ENCODE results near the gene CELA2A. TPM values are rescaled to one million over a fixed set of nuclear protein-coding genes. Genes with fewer than 3 reads are reported as not detected.
"Not testable (repeated sequence)": the region's sequence is repeated elsewhere in the genome, so short reads cannot be mapped to it uniquely, and the experiment has no call there.

CELA2A gene
- total RNA-seq, 2 donors from 2014 or later: 3.6 TPM; not detected in 1

DNA sequence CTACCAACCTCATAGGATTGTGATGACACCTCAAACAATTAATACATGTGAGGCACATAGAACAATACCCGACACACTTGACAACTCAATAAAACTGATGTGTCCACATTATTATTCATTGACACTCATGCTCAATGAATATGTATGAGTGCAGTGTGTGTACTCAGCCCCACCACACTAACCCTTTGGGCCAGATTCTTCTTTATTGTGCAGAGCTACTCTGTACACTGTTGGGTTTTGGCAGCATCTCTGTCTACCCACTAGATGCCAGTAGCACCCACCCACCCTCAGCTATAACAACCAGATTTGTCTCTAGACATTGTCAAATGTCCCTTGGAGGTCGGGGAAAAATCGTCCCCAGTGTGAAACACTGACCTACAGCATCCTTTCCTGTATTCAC, 57.4 kb downstream of the CELA2A start:
- Histone ChIP-seq H3K4me3 (no peak overlapping the region), H3K27ac (no peak overlapping the region), H3K36me3 (no peaks in the 10 kb centered on the region), H3K27me3 (no peaks in the 10 kb centered on the region), H3K4me1 (no peaks in the 10 kb centered on the region), H3K9me3 (no peaks in the 10 kb centered on the region), H3K9ac (ENCODE audit: low read depth in 2 of 2, low read length in 2 of 2) (no peak overlapping the region)
- intact Hi-C loops (cut with DNase I): no loop called here
- TF ChIP-seq CTCF (IDR thresholded peaks at IDR 0.05): no peak
- no peak for DNase-seq

DNA sequence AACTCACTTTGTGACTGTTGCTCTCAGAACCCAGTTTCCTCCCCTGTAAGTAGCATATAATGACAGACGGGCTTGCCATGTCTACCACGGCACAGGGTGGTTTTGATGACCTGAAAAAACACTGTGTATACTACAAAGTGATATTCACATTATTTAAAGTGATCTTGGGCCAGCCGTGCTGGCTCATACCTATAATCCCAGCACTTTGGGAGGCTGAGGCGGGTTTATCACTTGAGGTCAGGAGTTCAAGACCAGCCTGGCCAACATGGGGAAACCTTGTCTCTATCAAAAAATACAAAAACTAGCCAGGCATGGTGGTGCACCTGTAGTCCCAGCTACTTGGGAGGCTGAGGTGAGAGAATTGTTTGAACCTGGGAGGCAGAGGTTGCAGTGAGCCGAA, 58.0 kb downstream of the CELA2A start:
- H3K27me3 ChIP-seq; H3K9ac ChIP-seq (ENCODE audit: low read depth in 2 of 2, low read length in 2 of 2); H3K27ac ChIP-seq; DNase-seq; H3K4me3 ChIP-seq; H3K4me1 ChIP-seq; H3K9me3 ChIP-seq; H3K36me3 ChIP-seq; intact Hi-C loops (cut with DNase I): not testable (repeated sequence)

- H3K27me3 ChIP-seq: no peaks in the 10 kb centered on the region
- DNase-seq: no peak
- no peaks in the 10 kb centered on the region for H3K36me3 ChIP-seq
- no peak for TF ChIP-seq CTCF (IDR thresholded peaks at IDR 0.05)
- no peak overlapping the region for H3K27ac ChIP-seq
- no peaks in the 10 kb centered on the region for H3K9me3 ChIP-seq
- intact Hi-C loops (cut with DNase I): no loop called here
- no peaks in the 10 kb centered on the region for H3K4me1 ChIP-seq
- no peak overlapping the region for H3K9ac ChIP-seq (ENCODE audit: low read depth in 2 of 2, low read length in 2 of 2)
- no peak overlapping the region for H3K4me3 ChIP-seq
Observed at GRCh38 chr1:15515022-15515663, 58.6 kb downstream of the CELA2A start.

- intact Hi-C loops (cut with DNase I): no loop called here
- Histone ChIP-seq H3K36me3 (no peaks in the 10 kb centered on the region), H3K9me3 (no peaks in the 10 kb centered on the region), H3K27me3 (no peaks in the 10 kb centered on the region), H3K4me1 (peaks cover 5% of the 10 kb centered on the region), H3K9ac (ENCODE audit: low read depth in 2 of 2, low read length in 2 of 2) (no peak overlapping the region), H3K4me3 (no peak overlapping the region), H3K27ac (no peak overlapping the region)
- TF ChIP-seq CTCF (IDR thresholded peaks at IDR 0.05): no peak
- DNase-seq: no peak
Observed at GRCh38 chr1:15519625-15520024, 63.1 kb downstream of the CELA2A start.

- intact Hi-C loops (cut with DNase I); H3K36me3 ChIP-seq; H3K4me3 ChIP-seq; H3K4me1 ChIP-seq; H3K27me3 ChIP-seq; H3K9me3 ChIP-seq; DNase-seq; H3K9ac ChIP-seq (ENCODE audit: low read depth in 2 of 2, low read length in 2 of 2); H3K27ac ChIP-seq: not testable (repeated sequence)
Observed at GRCh38 chr1:15521206-15521906, 64.8 kb downstream of the CELA2A start.

Other genes starting within 250 kb of the CELA2A start
- 1 to 10 TPM; 1.5 to 1.8 TPM for gene FHAD1, start 209.5 kb upstream of the CELA2A start, total RNA-seq
- 100 to 1,000 TPM; 160 to 191 TPM for gene EFHD2, start 46.8 kb upstream of the CELA2A start, total RNA-seq
- gene CTRC, start 18.3 kb upstream of the CELA2A start, total RNA-seq: 1 to 10 TPM in 1 of 2 donors, not detected in 1; 6.0 TPM
- gene CELA2B, start 19.4 kb downstream of the CELA2A start, total RNA-seq: 1 to 10 TPM in 1 of 2 donors, not detected in 1; 1.1 TPM
- 10 to 100 TPM; 14.5 to 15.5 TPM for gene CASP9, start 67.5 kb downstream of the CELA2A start, total RNA-seq
- gene DNAJC16, start 70.1 kb downstream of the CELA2A start, total RNA-seq: 10 to 100 TPM; 19.5 to 22.1 TPM
- gene AGMAT, start 128.3 kb downstream of the CELA2A start, total RNA-seq: 10 to 100 TPM; 21.6 to 54.2 TPM
- gene DDI2, start 160.7 kb downstream of the CELA2A start, total RNA-seq: 10 to 100 TPM; 28.6 to 38.7 TPM
- 10 to 100 TPM; 32.7 to 37.2 TPM for gene PLEKHM2, start 227.6 kb downstream of the CELA2A start, total RNA-seq